Astrocyte of the cerebellum (primary cell): ENCODE results near the gene FSD1.

Experiments used
- DNase-seq: peaks from one replicate; pipeline ENCODE4 v3.0.0-alpha.2; 2011; ENCODE audit warnings: low read depth
- H3K4me3 ChIP-seq: 2 replicates; pipeline ENCODE4 v1.5.1; 2011; ENCODE audit warnings: mild to moderate bottlenecking, low read depth, low read length, moderate library complexity
- CTCF ChIP-seq: IDR thresholded peaks from 2 replicates; pipeline ENCODE4 v1.5.1; 2012; ENCODE audit warnings: low read length, low read depth, moderate library complexity, mild to moderate bottlenecking; ENCODE audit errors: missing control alignments
- in situ Hi-C: cut with HindIII; loops from 2 replicates; pipeline ENCODE4 v1.10.0; 2017; ENCODE audit warnings: low sequenced_read_pairs

The FSD1 gene

DNA sequence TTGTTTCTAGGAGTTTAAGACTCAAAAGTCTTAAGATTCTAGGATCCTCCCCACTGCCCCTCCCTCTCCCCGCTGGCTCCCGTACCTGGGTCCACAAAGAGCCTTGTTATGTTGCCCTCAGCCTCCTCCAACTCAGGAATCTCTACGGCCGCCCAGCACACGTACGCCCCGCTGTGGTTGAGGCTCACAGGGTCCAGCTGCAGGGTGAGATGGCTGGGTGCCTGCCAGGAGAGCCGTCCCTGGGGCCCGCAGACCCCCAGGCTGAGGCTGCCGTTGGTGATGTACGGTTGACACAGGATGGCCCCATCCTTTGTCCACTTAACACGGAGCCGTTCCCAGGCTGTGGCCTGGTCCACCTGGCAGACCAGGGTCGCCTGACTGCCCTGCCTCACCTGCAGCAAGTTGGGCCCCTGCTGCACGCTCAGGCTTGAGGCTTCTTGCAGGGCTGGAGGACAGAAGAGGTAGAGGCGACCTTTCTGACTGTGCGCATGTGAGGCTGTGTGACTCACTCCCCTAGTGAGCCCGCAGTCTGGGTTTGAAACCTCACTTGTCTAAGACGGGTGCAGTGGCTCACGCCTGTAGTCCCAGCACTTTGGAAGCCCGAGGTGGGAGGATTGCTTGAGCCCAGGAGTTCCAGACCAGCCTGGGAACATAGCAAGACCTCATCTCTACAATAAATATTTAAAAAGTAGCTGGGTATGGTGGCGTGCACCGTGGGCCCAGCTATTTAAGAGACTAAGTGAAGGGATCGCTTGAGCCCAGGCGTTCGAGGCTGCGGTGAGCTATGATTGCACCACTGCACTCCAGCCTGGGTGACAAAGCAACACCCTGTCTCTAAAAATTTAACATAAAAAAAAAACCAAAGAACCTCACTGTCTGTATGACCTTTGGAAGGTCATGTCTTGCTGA, 6.2 kb upstream of the FSD1 start:
- H3K4me3 ChIP-seq, result no peak overlapping the region
- DNase-seq, result no peak
- TF ChIP-seq CTCF, result no peak
- in situ Hi-C loops, result no loop called here

DNA sequence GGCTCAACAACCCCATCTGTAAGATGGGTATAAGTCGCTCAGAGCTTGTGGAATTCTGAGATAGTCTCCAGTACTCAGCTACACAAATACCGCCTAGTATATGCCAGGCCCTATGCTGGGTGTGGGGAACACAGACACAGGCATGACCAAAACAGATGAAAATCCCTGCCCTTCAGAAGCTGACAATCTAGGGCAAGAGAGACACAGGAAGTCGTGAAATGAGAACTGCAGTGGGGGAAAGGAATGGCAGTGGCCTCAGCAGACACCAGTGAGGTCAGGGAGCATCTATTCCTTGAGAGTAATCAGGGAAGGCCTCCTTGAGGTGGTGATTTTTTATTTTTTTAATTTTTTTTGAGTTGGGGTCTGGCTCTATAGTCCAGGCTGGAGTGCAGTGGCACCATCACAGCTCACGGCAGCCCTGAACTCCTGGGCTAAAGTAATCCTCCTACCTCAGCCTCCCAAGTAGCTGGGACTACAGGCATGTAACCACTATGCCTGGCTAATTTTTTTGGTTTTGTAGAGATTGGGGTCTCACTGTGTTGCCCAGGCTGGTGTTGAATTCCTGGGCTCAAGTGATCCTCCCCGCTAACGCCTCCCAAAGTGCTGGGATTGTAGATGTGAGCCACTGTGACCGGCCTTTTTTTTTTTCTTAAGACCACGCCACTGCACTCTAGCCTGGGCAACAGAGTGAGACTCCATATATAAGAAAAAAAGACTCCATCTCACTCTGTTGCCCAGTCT, 5.4 kb upstream of the FSD1 start:
- DNase-seq, result no peak
- no peak for TF ChIP-seq CTCF
- in situ Hi-C loops, result no loop called here
- no peak overlapping the region for H3K4me3 ChIP-seq

- in situ Hi-C loops, result no loop called here
- no peak overlapping the region for H3K4me3 ChIP-seq
- DNase-seq, result no peak
- TF ChIP-seq CTCF, result no peak
Observed at GRCh38 chr19:4300589-4300988, 3.8 kb upstream of the FSD1 start.

DNA sequence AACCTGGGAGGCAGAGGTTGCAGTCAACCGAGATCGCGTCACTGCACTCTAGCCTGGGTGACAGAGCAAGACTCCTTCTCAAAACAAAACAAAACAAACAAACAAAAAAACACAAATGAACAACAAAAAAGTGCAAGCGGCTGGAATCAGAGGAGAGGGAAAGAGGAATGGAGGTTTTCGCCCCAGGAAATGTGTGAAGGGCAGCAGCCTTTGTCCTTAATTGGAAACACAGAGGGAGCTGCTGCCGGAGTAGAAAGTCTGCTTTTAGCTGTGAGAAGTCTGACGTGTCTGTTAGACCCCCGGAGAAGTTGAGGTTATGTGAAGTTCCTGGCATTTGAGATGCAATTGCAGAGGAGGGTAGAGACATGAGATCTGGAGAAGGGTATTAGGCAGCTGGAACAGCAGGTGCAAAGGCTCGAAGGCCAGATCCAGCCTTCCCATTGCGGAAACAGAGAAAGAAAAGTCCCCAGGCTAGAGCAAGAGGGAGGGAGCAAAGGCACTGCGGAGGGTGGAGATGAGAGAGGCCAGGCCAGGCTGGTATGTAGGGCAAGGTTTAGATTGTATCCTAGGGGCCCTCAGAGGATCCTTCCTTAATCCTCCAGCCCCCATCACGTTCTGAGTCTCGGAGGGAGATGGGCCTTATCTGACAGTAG, 2.7 kb upstream of the FSD1 start:
- in situ Hi-C loops, result no loop called here
- H3K4me3 ChIP-seq, result no peak overlapping the region
- no peak for TF ChIP-seq CTCF
- no peak for DNase-seq

DNA sequence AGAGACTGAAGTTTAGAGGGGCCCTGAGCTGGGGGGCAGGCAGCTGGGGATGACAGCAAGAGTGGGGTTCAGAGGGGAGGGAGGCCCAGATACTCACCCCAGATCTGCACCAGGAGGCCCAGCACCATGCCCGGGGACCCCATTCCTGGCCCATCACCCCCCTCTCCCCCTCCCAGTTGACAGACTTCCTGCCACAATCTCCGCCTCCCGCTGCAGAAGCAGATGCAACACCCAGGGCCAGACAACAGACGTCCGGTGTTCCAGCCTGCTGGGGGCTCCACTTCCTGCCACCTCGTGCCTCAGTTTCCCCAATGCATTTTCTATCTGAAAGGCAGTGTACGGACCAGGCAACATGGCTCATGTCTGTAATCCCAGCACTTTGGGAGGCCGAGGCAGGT, 2.2 kb upstream of the FSD1 start, which contains the start of gene TMIGD2:
Gene TMIGD2, minus strand, starts transcription at position 147 of the 398 bp plus-strand sequence. Its CDS starts 4 bp downstream, at position 143.
- in situ Hi-C loops, result no loop called here
- DNase-seq, result no peak
- no peak within 1 kb of the TSS for H3K4me3 ChIP-seq
- no peak for TF ChIP-seq CTCF

- in situ Hi-C loops, result no loop called here
- H3K4me3 ChIP-seq, result peak overlapping the region; percentile 37
- no peak for DNase-seq
- TF ChIP-seq CTCF, result no peak
Observed at GRCh38 chr19:4303819-4304537, 420 bp upstream of the FSD1 start.
